H54 (cell line): ENCODE data around the gene F3.

Source experiments
- DNase-seq: peaks from one replicate; pipeline ENCODE4 v3.0.0; 2011; ENCODE audit warnings: low spot score, mixed read lengths; ENCODE audit not compliant: insufficient read length
- FAIRE-seq: peaks from 3 replicates; lab custom pipeline; 2011; peaks lifted over from hg19 to GRCh38; lab: Jason Lieb, UNC
- POLR2A ChIP-seq: IDR thresholded peaks from 2 replicates; pipeline ENCODE4 v1.6.1; 2011; ENCODE audit warnings: low read depth, mild to moderate bottlenecking, low read length

F3 gene

GRCh38 chr1:94496076-94496755 lies 45.3 kb downstream of the F3 start:
- TF ChIP-seq POLR2A = no peak
- DNase-seq (no peak), FAIRE-seq (peak; percentile 43)

GRCh38 chr1:94490556-94490955 lies 51.0 kb downstream of the F3 start:
- no peak for TF ChIP-seq POLR2A
- DNase-seq (no peak), FAIRE-seq (peak; percentile 78)

GRCh38 chr1:94486990-94487389 lies 54.6 kb downstream of the F3 start:
- TF ChIP-seq POLR2A = no peak
- FAIRE-seq = no peak
- no peak for DNase-seq

GRCh38 chr1:94481473-94481933 lies 60.1 kb downstream of the F3 start:
- DNase-seq = peak; percentile 23
- FAIRE-seq = peak; percentile 96
- TF ChIP-seq POLR2A = no peak

GRCh38 chr1:94479682-94480081 lies 61.9 kb downstream of the F3 start:
- no peak for FAIRE-seq
- no peak for DNase-seq
- TF ChIP-seq POLR2A = no peak
